Ovary (tissue), 3 donors: ENCODE measurements around the gene TCEA2.

Source experiments
- EP300 ChIP-seq: sonication (generic); formaldehyde crosslinking; IDR thresholded peaks from one replicate; pipeline ENCODE4 v1.6.1; 2017; ENCODE audit warnings: antibody characterized with exemption
- TF ChIP-seq, protein P1 (sequence below), 3 donors: fragments of 450-650 bp in 2 of 3; fragments of 200-600 bp in 1 of 3; IDR thresholded peaks; one replicate each; pipeline versions ENCODE4 v1.5.1 to v1.8.0; 2016 to 2022; ENCODE audit warnings: antibody characterized with exemption in 3 of 3, mild to moderate bottlenecking in 1 of 3
- donor health status: DM: no; HTN: no; CAD: no.

DNA sequence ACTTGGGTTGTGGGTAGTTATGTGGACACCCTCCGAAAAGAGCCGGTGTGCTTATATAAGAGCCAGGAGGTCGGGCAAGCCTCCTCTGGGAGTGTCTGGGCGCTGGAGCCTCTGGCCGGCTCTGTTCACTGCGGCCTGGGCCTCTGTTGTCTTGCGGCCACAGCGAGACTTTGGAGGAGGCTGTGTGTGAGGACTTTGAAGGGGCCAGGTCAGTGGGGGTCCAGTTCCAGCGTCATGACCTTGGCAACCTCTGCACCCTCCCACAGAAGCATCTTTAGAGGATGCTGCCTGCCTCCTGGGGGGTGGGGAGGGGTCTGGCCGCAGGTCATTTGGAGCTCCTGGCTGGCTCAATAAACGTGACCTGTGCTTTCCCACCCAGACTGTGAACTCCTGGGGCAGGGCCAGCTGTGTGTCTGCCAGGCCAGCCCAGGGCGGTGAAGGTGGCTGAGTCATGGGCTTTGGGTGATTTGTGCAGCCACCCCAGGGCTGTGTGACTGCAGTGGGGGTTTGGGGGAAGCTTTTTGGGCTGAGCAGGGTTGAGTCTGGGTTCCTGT, 1.2 kb downstream of the TCEA2 start:
- TF ChIP-seq, protein P1, sequence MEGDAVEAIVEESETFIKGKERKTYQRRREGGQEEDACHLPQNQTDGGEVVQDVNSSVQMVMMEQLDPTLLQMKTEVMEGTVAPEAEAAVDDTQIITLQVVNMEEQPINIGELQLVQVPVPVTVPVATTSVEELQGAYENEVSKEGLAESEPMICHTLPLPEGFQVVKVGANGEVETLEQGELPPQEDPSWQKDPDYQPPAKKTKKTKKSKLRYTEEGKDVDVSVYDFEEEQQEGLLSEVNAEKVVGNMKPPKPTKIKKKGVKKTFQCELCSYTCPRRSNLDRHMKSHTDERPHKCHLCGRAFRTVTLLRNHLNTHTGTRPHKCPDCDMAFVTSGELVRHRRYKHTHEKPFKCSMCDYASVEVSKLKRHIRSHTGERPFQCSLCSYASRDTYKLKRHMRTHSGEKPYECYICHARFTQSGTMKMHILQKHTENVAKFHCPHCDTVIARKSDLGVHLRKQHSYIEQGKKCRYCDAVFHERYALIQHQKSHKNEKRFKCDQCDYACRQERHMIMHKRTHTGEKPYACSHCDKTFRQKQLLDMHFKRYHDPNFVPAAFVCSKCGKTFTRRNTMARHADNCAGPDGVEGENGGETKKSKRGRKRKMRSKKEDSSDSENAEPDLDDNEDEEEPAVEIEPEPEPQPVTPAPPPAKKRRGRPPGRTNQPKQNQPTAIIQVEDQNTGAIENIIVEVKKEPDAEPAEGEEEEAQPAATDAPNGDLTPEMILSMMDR (IDR thresholded peaks at IDR 0.05): no peak
- no peak for TF ChIP-seq EP300
